GM19351 (cell line): ENCODE data around the gene RALGAPA2.

Source experiments
- ATAC-seq: cut with Tn5 transposase; IDR thresholded peaks from one replicate; pipeline ENCODE4 v1.9.1; 2021; ENCODE audit warnings: mild to moderate bottlenecking, moderate library complexity; ENCODE audit not compliant: unreplicated experiment

Gene RALGAPA2

GRCh38 chr20:20411402-20411801 lies 301.0 kb downstream of the RALGAPA2 start:
- no peak for ATAC-seq

GRCh38 chr20:20410678-20411077 lies 301.8 kb downstream of the RALGAPA2 start:
- no peak for ATAC-seq

GRCh38 chr20:20409331-20409730 lies 303.1 kb downstream of the RALGAPA2 start:
- ATAC-seq, result no peak

GRCh38 chr20:20407891-20408805 lies 304.3 kb downstream of the RALGAPA2 start:
- ATAC-seq, result no peak

GRCh38 chr20:20406306-20406705 lies 306.1 kb downstream of the RALGAPA2 start:
- ATAC-seq, result no peak

GRCh38 chr20:20405623-20406022 lies 306.8 kb downstream of the RALGAPA2 start:
- ATAC-seq, result no peak

- no peak for ATAC-seq
These were observed 307.8 kb downstream of the RALGAPA2 start for GRCh38 chr20:20404633-20405032.

GRCh38 chr20:20401991-20402390 lies 310.5 kb downstream of the RALGAPA2 start:
- no peak for ATAC-seq

- ATAC-seq, result no peak
These were observed 312.6 kb downstream of the RALGAPA2 start for GRCh38 chr20:20399531-20400500.

GRCh38 chr20:20398123-20398522 lies 314.3 kb downstream of the RALGAPA2 start:
- ATAC-seq, result no peak

GRCh38 chr20:20396794-20397193 lies 315.6 kb downstream of the RALGAPA2 start:
- no peak for ATAC-seq

- ATAC-seq, result no peak
These were observed 316.4 kb downstream of the RALGAPA2 start for GRCh38 chr20:20395903-20396568.

GRCh38 chr20:20395087-20395486 lies 317.4 kb downstream of the RALGAPA2 start:
- no peak for ATAC-seq

- ATAC-seq, result no peak
These were observed 319.0 kb downstream of the RALGAPA2 start for GRCh38 chr20:20393207-20394120.

GRCh38 chr20:20391766-20392165 lies 320.7 kb downstream of the RALGAPA2 start:
- ATAC-seq, result no peak

- ATAC-seq, result no peak
These were observed 321.3 kb downstream of the RALGAPA2 start for GRCh38 chr20:20391115-20391514.

- no peak for ATAC-seq
These were observed 322.1 kb downstream of the RALGAPA2 start for GRCh38 chr20:20390393-20390792.

GRCh38 chr20:20386192-20386591 lies 326.3 kb downstream of the RALGAPA2 start:
- no peak for ATAC-seq

- ATAC-seq, result no peak
These were observed 336.6 kb downstream of the RALGAPA2 start for GRCh38 chr20:20375862-20376261.

- no peak for ATAC-seq
These were observed 339.3 kb downstream of the RALGAPA2 start for GRCh38 chr20:20373091-20373571.
